Right ventricle myocardium inferior (tissue), 1 donor: ENCODE measurements around the gene EME2. TPM values are rescaled to one million over a fixed set of nuclear protein-coding genes. Genes with fewer than 3 reads are reported as not detected.

ENCODE experiments used
- ATAC-seq: fragments of 200-7000 bp; cut with Tn5 transposase; one replicate; pipeline ENCODE4 v1.9.1; 2020; ENCODE audit warnings: mild to moderate bottlenecking, moderate library complexity
- DNase-seq: peaks from one replicate; pipeline ENCODE4 v3.0.0; 2021; ENCODE audit errors: missing footprints
- intact Hi-C: fragments of 100-400 bp; cut with DNase I; formaldehyde crosslinking; loops from one replicate; pipeline ENCODE4 v1.11.0; 2022
- total RNA-seq: library from RNA; stranded (reverse); fragmentation: NEBNext Ultra II Directional; extraction: Animal tissue kit (Norgen Biotek cat#: 25700); gene quantifications from one replicate; pipeline ENCODE4 v1.2.1, GENCODE V29; 2021
- donor health status: DM: no; HTN: yes; CAD: no; lungs with severe emphysema.

EME2 gene
- total RNA-seq, 1 donor from 2014 or later, result 8.2 TPM

GRCh38 chr16:1743376-1744337 is 29.0 kb upstream of the EME2 start:
- intact Hi-C loops, result no loop called here
- no peak for ATAC-seq
- no peak for DNase-seq

GRCh38 chr16:1744338-1744840 is 28.2 kb upstream of the EME2 start:
- ATAC-seq, result no peak
- intact Hi-C loops, result no loop called here
- DNase-seq, result no peak

DNA sequence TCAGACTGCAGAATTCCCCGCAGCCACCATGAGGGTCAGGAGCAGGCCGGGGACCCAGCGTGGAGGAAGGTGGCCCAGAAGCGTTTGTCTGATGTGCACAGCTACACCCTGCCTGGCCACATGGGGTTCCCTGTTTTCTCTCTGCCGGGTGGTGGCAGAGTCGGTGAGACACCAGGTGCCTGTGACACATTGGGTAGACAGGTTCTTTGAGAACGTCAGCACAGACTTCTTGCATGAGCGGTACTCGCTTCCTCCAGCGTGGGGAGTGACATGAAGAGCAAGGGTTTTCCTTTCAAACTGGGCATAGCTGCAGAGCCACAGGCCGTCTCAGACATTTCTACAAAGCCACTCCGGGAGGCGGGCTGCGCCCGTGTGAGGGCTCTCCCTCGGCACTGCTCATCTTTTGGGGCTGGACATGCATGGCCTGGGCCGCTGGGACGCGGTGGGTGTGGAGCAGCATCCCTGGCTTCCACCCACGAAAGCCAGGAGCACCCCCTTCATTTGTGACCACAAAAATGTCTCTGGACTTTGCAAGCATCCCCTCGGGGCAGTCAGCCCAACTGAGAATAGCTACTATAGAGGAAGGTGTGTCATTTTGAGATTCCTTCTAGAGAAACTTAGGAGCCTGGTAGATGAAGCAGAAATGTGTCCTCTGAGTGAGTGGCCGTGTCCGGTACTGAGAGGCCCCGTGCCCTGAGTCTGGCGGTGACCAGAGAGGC is 27.3 kb upstream of the EME2 start:
- DNase-seq (no peak), ATAC-seq (no peak)
- intact Hi-C loops, result no loop called here

DNA sequence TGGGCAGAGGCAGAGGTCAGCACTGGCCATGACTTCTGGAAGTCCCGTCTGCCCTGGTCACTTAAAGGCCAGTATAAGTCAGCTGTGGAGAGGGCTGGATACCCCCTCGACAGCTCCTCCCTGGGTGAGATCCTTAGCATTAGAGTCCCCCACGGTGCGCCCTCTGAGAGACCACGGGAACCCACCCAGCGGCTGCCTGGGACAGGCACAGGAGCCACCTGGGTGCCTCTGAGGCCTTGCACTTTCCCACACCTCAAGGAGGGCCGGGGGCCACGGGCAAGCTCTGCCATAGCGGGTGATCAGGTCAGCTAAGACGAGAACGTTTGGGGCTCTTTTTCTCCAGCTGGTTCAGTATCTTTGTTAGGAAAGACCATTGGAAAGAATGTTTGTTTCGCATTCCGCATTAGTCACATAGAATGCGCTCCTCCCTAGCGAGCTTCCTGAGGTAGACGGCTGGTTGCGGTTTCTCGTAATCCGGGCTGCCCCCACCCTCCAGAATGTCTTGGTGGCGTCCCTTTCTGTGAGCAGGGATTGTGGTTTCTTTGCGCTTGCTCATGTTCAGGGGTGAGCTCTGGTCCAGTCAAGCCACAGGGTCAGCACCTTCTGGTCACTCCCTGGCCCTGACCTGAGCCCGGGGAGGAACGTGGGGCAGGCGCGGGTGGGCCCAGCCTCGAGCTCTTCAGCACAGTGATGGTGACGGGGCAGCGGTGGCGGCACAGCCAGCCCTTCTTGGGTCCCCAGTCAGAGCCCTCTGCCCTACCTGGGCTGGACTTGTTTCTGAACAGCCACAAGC is 26.5 kb upstream of the EME2 start:
- no peak for DNase-seq
- intact Hi-C loops, result no loop called here
- no peak for ATAC-seq

DNA sequence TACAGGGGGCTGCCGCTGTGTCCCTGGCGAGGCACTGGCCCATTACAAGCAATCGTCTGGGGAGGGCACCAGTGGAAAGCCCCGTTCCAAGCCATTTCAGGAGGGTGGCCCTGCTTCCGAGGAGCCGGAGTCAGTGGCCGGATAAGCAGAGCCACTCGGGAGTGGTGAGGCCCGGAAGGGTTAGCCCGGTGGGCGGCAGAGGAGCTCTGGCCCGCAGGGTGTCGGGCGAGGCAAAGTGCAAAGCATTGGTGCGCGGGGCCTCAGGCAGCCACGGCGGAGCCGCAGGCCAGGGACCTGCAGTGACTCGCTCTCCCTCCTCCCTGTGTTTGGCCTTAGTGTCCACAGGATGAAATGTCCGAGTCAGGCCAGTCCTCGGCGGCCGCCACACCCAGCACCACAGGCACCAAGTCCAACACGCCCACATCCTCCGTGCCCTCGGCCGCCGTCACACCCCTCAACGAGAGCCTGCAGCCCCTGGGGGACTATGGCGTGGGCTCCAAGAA is 25.9 kb upstream of the EME2 start:
- intact Hi-C loops, result no loop called here

DNA sequence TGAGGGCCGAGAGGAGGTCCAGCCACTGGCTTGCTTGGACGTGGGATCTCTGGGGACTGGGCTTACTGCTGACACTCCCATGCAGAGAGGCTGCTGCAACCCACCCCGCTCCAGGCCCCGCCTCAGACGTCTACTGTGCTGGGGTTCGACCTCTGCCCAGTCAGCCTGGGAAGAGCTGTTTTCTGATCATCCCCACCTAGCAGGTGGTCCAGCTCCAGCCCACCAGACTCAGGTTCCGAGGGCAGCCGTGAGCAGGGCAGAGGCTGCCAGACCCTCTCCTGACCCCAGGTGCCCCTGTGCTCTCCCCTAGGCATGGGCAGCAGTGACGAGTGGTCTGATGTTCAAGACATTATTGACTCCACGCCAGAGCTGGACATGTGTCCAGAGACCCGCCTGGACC is 24.7 kb upstream of the EME2 start:
- intact Hi-C loops, result no loop called here
- no peak for DNase-seq
- no peak for ATAC-seq

More for the DNA sequence above, 25.9 kb upstream of the EME2 start:
- DNase-seq (no peak), ATAC-seq (no peak)

GRCh38 chr16:1749152-1750117 is 23.2 kb upstream of the EME2 start:
- no peak for DNase-seq
- ATAC-seq, result no peak

DNA sequence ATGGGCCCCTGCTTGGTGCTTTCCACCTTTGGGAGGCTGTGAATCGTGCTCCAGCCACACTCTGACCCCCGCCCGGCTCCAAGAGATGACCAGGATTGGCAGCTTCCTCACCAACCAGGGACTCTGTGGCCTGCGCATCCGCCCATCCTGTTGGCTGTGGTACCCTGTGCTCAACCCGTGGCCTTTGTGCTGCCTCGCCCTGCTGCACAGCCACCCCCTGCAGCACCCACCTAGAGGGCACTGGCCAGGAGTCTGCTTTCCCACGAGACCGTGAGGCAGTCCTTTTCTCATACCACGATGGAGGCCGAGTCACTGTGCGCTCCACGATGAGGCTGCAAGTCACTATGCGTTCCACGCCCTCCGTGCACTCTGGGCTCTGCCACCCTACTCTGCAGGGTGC is 20.7 kb upstream of the EME2 start:
- ATAC-seq (no peak), DNase-seq (no peak)
- intact Hi-C loops, result no loop called here

More at GRCh38 chr16:1749152-1750117, 23.2 kb upstream of the EME2 start:
- intact Hi-C loops, result no loop called here

DNA sequence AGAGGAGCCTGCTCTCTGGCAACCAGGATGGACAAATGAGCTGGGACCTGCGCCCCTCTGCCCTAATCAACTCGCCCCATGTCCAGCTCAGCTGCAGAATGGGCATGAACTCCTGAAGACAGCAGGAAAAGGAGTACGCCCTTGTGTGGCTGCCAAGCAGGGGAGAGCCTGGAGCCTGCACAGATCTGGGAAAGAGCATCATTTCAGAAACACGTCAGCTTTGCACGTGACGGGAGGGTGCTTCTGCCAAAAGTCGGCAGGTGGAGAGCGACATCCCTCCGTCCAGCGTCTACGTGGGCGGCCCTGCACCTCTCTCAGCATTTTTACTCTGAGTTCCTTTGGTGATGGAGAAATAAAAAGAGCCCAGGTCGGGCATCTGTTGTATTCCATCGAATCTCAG is 19.8 kb upstream of the EME2 start:
- DNase-seq (no peak), ATAC-seq (no peak)
- intact Hi-C loops, result no loop called here

DNA sequence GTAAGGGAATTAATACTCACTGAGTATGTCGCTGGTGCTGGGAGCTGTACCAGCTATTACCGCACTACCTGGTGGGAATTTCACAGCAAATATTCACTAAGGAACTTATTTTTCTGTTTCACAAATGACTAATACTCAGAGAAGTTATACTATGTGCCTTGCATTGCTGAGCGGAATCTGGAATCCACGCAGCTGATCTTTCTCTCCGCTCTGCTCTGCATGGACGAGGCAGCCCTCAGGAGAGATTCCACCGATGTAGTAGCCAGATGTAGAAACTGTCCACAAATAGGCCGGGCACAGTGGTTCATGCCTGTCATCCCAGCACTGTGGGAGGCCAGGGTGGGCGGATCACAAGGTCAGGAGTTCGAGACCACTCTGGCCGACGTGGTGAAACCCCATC is 18.4 kb upstream of the EME2 start:
- intact Hi-C loops, result no loop called here
- DNase-seq (no peak), ATAC-seq (no peak)

GRCh38 chr16:1757714-1758461 is 14.7 kb upstream of the EME2 start:
- no peak for DNase-seq
- intact Hi-C loops, result no loop called here
- no peak for ATAC-seq

- no peak for ATAC-seq
- no peak for DNase-seq
- intact Hi-C loops, result no loop called here
These were observed 13.7 kb upstream of the EME2 start for GRCh38 chr16:1758923-1759322.

DNA sequence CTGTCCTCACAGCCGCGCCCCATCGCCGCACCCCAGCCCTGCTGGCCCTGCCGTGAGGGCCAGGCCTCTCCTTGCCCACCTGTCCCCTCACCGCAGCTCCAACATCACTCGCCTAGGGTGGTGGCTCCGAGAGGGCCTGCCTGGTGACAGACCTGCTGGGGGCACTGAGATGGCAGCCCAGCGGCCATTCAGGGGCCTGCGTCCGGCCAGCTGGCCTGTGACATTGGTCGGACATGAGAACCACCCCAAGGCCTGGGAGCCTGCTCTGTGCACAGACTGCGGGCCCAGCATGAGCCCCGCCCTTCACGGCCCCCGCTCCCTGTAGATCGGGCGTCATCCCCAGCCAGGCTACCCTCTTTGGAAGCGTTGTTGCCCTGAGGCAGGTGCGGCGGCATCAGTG is 13.1 kb upstream of the EME2 start:
- no peak for ATAC-seq

DNA sequence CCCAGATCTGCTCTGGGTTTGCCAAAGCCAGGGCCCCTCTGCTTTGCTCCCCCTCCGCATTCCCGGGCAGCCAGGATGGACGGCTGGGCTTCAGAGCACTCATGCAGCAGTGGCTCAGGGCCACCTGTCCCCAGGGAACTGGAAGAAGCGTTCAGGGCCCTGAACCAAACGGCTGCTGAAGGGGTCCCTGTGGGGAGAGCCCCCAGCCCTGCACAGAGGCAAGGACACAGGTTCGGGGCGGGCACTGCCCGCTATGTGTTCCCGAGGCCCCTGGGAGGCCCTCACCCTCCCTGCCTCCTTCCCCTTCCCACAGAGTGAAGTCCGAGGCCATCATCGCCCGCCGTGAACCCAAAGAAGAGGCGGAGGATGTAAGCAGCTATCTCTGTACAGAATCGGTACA is 11.7 kb upstream of the EME2 start:
- DNase-seq (no peak), ATAC-seq (no peak)
- intact Hi-C loops, result no loop called here

More for the DNA sequence above, 13.1 kb upstream of the EME2 start:
- no peak for DNase-seq
- intact Hi-C loops, result no loop called here

GRCh38 chr16:1761751-1762150 is 10.9 kb upstream of the EME2 start:
- no peak for ATAC-seq
- intact Hi-C loops, result no loop called here
- DNase-seq, result no peak

DNA sequence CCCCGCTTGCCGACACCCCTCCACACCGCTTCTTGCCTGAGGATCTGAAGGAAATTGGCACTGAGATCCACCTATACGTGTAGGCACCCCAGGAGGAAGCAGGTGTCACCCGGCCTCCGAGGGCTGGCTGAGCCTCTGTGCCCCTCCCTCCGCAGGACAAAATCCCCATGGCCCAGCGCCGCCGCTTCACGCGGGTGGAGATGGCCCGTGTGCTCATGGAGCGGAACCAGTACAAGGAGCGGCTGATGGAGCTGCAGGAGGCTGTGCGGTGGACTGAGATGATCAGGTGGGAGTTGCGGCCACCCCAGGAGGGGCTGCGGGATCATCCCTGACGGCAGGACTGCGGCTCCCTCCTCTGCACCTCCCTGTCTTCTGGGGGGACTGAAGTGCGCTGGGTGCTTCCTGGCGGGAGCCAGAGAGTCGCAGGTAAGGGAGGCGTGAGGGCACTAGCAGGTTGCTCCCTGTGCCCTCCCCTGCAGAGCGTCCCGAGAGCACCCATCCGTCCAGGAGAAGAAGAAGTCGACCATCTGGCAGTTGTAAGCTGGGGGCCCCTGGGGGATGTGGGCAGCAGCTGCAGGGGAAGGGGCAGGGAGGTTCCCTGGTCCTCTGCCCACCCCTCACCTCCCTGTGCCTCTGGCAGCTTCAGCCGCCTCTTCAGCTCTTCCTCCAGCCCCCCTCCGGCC is 10.3 kb upstream of the EME2 start:
- ATAC-seq, result no peak
- intact Hi-C loops, result no loop called here
- no peak for DNase-seq
